GM12878 (cell line): ENCODE data around the gene UBQLN4. TPM values are rescaled to one million over a fixed set of nuclear protein-coding genes. Genes with fewer than 3 reads are reported as not detected.

Experiments used
- CHD2 ChIP-seq: IDR thresholded peaks from 2 replicates; pipeline ENCODE4 v1.6.1; 2011; ENCODE audit warnings: low read depth, low read length, improper control_type of control experiment, borderline replicate concordance
- CREM ChIP-seq: IDR thresholded peaks from 2 replicates; pipeline ENCODE4 v1.6.1; 2014; ENCODE audit warnings: antibody characterized with exemption, low read depth
- IKZF1 ChIP-seq: fragments of 450-650 bp; conservative IDR thresholded peaks from 2 replicates; pipeline ENCODE4 v1.6.1; 2017; ENCODE audit warnings: antibody characterized with exemption, mild to moderate bottlenecking
- MTA3 ChIP-seq: IDR thresholded peaks from 2 replicates; pipeline ENCODE4 v1.6.1; 2012; ENCODE audit warnings: low read length, inconsistent platforms, borderline replicate concordance
- PAX5 ChIP-seq: IDR thresholded peaks from 2 replicates; pipeline ENCODE4 v1.6.1; 2011; ENCODE audit warnings: low read depth, low read length, borderline replicate concordance
- POU2F2 ChIP-seq: IDR thresholded peaks from 3 replicates; pipeline ENCODE4 v1.6.1; 2011; ENCODE audit warnings: low read depth, mild to moderate bottlenecking, low read length, borderline replicate concordance
- SMARCA5 ChIP-seq: fragments of 450-650 bp; IDR thresholded peaks from 2 replicates; pipeline ENCODE4 v1.6.1; 2017; ENCODE audit warnings: mild to moderate bottlenecking
- SREBF2 ChIP-seq: IDR thresholded peaks from 2 replicates; pipeline ENCODE4 v1.6.1; 2012; ENCODE audit warnings: mild to moderate bottlenecking, low read length
- polyA plus RNA-seq, 11 experiments: library from polyadenylated mRNA; depleted of rRNA in 4 of 11; unstranded in 6 of 11; stranded (reverse) in 5 of 11; fragments of >200 nt; fragmentation: Nextera tagmentation in 4 of 11; fragmentation: Illumina TruSeq in 1 of 11; extraction: Ambion mirVana in 4 of 11; extraction: Trizol in 1 of 11; gene quantifications; 1 replicate in 1 of 11; 2 replicates in 10 of 11; pipeline versions ENCODE4 v1.2.1 to v1.2.3, GENCODE V29; 2011 to 2016; ENCODE audit warnings: inconsistent platforms in 2 of 11, missing spikeins in 2 of 11, low read depth in 1 of 11
- total RNA-seq, 4 experiments: library from RNA; depleted of rRNA in 3 of 4; stranded (reverse); fragments of >200 nt in 3 of 4; fragmentation: Illumina TruSeq in 1 of 4; extraction: Trizol in 1 of 4; gene quantifications; 2 replicates each; pipeline versions ENCODE4 v1.2.1 to v1.2.3, GENCODE V29; 2013 to 2021
- TF ChIP-seq, protein P1 (sequence below): fragments of 450-650 bp; IDR thresholded peaks from 2 replicates; pipeline ENCODE4 v1.6.1; 2018; ENCODE audit warnings: borderline replicate concordance, mild to moderate bottlenecking; ENCODE audit not compliant: partially characterized antibody
- TF ChIP-seq, protein P2 (sequence below): fragments of 450-650 bp; conservative IDR thresholded peaks from 2 replicates; pipeline ENCODE4 v1.6.1; 2017; ENCODE audit warnings: mild to moderate bottlenecking, moderate library complexity
- TF ChIP-seq, protein P3 (sequence below): fragments of 450-650 bp; IDR thresholded peaks from 2 replicates; pipeline ENCODE4 v1.6.1; 2018; ENCODE audit warnings: mild to moderate bottlenecking, low read depth, moderate library complexity; ENCODE audit not compliant: partially characterized antibody
- TF ChIP-seq, protein P4 (sequence below): IDR thresholded peaks from 2 replicates; pipeline ENCODE4 v1.6.1; 2012; ENCODE audit warnings: low read depth, low read length, improper control_type of control experiment
- TF ChIP-seq, protein P5 (sequence below): fragments of 450-650 bp; IDR thresholded peaks from 2 replicates; pipeline ENCODE4 v1.6.1; 2016; ENCODE audit warnings: mild to moderate bottlenecking
- TF ChIP-seq, protein P6 (sequence below): fragments of 450-650 bp; IDR thresholded peaks from 2 replicates; pipeline ENCODE4 v1.6.1; 2016; ENCODE audit warnings: mild to moderate bottlenecking, moderate library complexity, borderline replicate concordance

The UBQLN4 gene
- total and polyA plus RNA-seq, 10 of the 15 experiments (the other 5 are each of a cell fraction or from before 2014, with no cell fraction given) = 10.0 to 44.6 (median 19.7) TPM

DNA sequence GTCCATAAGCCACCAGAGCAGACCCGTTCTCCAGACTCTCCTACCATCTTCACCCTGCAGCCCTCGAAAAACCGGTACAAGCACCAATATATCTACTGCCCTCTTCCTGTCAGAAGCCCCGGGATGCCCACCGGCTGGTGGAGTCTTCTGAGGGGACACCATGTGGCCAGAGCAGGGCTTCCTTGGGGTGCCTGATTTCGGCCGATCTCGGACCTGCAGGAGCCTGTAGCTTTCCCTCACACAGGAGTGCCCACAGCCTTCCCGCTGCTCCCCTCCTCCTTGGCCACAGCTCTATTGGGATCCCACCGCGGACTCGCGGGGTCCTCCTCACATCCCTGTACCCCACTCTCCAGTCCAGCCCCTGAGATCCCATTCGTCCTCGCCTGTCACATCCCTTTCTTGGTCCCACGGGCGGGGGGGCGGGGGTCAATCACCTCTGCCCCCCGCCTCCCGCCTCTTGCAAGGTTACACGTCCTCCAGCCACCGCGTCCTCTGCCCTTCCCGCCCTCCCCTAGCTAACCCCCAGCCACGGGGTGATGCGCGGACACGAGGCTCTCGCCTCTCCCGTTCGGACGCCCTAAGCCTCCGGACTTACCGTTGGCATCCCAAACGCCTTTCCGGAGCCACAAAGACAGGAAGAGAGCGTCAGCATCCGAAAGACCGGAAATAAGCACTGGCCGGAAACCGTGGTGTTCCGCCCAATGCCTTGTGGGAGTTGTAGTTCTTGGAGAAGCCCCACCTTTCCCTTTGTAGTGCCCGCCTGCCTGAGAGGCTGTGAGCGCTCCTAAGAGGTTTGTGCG is 33.1 kb downstream of the UBQLN4 start, which contains the start of gene SSR2 (continued):
- TF ChIP-seq, protein P1, sequence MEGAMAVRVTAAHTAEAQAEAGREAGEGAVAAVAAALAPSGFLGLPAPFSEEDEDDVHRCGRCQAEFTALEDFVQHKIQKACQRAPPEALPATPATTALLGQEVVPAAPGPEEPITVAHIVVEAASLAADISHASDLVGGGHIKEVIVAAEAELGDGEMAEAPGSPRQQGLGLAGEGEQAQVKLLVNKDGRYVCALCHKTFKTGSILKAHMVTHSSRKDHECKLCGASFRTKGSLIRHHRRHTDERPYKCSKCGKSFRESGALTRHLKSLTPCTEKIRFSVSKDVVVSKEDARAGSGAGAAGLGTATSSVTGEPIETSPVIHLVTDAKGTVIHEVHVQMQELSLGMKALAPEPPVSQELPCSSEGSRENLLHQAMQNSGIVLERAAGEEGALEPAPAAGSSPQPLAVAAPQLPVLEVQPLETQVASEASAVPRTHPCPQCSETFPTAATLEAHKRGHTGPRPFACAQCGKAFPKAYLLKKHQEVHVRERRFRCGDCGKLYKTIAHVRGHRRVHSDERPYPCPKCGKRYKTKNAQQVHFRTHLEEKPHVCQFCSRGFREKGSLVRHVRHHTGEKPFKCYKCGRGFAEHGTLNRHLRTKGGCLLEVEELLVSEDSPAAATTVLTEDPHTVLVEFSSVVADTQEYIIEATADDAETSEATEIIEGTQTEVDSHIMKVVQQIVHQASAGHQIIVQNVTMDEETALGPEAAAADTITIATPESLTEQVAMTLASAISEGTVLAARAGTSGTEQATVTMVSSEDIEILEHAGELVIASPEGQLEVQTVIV = peak; percentile 51
- TF ChIP-seq, protein P2, sequence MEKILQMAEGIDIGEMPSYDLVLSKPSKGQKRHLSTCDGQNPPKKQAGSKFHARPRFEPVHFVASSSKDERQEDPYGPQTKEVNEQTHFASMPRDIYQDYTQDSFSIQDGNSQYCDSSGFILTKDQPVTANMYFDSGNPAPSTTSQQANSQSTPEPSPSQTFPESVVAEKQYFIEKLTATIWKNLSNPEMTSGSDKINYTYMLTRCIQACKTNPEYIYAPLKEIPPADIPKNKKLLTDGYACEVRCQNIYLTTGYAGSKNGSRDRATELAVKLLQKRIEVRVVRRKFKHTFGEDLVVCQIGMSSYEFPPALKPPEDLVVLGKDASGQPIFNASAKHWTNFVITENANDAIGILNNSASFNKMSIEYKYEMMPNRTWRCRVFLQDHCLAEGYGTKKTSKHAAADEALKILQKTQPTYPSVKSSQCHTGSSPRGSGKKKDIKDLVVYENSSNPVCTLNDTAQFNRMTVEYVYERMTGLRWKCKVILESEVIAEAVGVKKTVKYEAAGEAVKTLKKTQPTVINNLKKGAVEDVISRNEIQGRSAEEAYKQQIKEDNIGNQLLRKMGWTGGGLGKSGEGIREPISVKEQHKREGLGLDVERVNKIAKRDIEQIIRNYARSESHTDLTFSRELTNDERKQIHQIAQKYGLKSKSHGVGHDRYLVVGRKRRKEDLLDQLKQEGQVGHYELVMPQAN = peak; percentile 8; the same call in 1 of the 2 replicates
- TF ChIP-seq, protein P3, sequence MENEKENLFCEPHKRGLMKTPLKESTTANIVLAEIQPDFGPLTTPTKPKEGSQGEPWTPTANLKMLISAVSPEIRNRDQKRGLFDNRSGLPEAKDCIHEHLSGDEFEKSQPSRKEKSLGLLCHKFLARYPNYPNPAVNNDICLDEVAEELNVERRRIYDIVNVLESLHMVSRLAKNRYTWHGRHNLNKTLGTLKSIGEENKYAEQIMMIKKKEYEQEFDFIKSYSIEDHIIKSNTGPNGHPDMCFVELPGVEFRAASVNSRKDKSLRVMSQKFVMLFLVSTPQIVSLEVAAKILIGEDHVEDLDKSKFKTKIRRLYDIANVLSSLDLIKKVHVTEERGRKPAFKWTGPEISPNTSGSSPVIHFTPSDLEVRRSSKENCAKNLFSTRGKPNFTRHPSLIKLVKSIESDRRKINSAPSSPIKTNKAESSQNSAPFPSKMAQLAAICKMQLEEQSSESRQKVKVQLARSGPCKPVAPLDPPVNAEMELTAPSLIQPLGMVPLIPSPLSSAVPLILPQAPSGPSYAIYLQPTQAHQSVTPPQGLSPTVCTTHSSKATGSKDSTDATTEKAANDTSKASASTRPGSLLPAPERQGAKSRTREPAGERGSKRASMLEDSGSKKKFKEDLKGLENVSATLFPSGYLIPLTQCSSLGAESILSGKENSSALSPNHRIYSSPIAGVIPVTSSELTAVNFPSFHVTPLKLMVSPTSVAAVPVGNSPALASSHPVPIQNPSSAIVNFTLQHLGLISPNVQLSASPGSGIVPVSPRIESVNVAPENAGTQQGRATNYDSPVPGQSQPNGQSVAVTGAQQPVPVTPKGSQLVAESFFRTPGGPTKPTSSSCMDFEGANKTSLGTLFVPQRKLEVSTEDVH = peak; percentile 52
- TF ChIP-seq SREBF2 = no peak
- TF ChIP-seq IKZF1 = peak; percentile 74
- TF ChIP-seq CREM = peak; percentile 88
- no peak for TF ChIP-seq SMARCA5
- TF ChIP-seq, protein P4, sequence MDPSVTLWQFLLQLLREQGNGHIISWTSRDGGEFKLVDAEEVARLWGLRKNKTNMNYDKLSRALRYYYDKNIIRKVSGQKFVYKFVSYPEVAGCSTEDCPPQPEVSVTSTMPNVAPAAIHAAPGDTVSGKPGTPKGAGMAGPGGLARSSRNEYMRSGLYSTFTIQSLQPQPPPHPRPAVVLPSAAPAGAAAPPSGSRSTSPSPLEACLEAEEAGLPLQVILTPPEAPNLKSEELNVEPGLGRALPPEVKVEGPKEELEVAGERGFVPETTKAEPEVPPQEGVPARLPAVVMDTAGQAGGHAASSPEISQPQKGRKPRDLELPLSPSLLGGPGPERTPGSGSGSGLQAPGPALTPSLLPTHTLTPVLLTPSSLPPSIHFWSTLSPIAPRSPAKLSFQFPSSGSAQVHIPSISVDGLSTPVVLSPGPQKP = peak; percentile 72
- 0 out of 2 replicates have a peak, but pooled peaks have one; percentile 11 for TF ChIP-seq PAX5
- peak; percentile 57; the same call in 1 of the 2 replicates for TF ChIP-seq CHD2
- TF ChIP-seq MTA3 = no peak
- TF ChIP-seq, protein P5, sequence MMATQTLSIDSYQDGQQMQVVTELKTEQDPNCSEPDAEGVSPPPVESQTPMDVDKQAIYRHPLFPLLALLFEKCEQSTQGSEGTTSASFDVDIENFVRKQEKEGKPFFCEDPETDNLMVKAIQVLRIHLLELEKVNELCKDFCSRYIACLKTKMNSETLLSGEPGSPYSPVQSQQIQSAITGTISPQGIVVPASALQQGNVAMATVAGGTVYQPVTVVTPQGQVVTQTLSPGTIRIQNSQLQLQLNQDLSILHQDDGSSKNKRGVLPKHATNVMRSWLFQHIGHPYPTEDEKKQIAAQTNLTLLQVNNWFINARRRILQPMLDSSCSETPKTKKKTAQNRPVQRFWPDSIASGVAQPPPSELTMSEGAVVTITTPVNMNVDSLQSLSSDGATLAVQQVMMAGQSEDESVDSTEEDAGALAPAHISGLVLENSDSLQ = peak; percentile 10; the same call in 1 of the 2 replicates
- TF ChIP-seq, protein P6, sequence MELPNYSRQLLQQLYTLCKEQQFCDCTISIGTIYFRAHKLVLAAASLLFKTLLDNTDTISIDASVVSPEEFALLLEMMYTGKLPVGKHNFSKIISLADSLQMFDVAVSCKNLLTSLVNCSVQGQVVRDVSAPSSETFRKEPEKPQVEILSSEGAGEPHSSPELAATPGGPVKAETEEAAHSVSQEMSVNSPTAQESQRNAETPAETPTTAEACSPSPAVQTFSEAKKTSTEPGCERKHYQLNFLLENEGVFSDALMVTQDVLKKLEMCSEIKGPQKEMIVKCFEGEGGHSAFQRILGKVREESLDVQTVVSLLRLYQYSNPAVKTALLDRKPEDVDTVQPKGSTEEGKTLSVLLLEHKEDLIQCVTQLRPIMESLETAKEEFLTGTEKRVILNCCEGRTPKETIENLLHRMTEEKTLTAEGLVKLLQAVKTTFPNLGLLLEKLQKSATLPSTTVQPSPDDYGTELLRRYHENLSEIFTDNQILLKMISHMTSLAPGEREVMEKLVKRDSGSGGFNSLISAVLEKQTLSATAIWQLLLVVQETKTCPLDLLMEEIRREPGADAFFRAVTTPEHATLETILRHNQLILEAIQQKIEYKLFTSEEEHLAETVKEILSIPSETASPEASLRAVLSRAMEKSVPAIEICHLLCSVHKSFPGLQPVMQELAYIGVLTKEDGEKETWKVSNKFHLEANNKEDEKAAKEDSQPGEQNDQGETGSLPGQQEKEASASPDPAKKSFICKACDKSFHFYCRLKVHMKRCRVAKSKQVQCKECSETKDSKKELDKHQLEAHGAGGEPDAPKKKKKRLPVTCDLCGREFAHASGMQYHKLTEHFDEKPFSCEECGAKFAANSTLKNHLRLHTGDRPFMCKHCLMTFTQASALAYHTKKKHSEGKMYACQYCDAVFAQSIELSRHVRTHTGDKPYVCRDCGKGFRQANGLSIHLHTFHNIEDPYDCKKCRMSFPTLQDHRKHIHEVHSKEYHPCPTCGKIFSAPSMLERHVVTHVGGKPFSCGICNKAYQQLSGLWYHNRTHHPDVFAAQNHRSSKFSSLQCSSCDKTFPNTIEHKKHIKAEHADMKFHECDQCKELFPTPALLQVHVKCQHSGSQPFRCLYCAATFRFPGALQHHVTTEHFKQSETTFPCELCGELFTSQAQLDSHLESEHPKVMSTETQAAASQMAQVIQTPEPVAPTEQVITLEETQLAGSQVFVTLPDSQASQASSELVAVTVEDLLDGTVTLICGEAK = peak; percentile 94
- TF ChIP-seq POU2F2 = 0 out of 3 replicates have a peak, but pooled peaks have one; percentile 32
